ENCODE measurements around the gene CELF2.

DNA sequence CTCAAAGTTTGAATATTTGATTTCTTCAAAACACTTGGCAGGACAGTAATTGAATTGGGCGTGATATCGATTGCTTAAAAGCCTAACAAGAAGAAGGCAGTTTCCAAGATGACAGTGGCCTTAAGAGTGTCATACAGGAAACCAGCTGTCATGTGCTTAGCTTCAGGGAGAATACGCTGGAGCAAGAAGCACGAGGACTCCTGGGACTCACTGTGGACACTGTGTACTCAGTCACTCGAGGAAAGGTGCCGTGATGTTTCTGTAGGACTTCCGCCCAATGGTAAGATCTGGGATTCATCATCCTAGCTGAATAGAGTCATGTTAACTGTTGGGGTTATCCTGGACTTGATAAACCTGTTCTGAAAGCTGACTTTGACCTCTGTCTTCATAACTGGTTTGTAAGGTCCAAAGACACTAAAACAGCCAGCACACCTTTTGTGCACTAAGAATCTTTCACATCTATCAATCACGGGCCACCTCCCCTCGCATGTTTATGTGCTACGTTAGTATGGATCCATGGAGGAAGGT is 113.5 kb downstream of the CELF2 start:
- TF ChIP-seq, protein P1, sequence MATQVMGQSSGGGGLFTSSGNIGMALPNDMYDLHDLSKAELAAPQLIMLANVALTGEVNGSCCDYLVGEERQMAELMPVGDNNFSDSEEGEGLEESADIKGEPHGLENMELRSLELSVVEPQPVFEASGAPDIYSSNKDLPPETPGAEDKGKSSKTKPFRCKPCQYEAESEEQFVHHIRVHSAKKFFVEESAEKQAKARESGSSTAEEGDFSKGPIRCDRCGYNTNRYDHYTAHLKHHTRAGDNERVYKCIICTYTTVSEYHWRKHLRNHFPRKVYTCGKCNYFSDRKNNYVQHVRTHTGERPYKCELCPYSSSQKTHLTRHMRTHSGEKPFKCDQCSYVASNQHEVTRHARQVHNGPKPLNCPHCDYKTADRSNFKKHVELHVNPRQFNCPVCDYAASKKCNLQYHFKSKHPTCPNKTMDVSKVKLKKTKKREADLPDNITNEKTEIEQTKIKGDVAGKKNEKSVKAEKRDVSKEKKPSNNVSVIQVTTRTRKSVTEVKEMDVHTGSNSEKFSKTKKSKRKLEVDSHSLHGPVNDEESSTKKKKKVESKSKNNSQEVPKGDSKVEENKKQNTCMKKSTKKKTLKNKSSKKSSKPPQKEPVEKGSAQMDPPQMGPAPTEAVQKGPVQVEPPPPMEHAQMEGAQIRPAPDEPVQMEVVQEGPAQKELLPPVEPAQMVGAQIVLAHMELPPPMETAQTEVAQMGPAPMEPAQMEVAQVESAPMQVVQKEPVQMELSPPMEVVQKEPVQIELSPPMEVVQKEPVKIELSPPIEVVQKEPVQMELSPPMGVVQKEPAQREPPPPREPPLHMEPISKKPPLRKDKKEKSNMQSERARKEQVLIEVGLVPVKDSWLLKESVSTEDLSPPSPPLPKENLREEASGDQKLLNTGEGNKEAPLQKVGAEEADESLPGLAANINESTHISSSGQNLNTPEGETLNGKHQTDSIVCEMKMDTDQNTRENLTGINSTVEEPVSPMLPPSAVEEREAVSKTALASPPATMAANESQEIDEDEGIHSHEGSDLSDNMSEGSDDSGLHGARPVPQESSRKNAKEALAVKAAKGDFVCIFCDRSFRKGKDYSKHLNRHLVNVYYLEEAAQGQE (IDR thresholded peaks at IDR 0.05; ENCODE audit: insufficient read depth in 1 of 2, low read depth in 2 of 2, low read length in 2 of 2) = no peak
- TF ChIP-seq POLR2AphosphoS5 (IDR thresholded peaks at IDR 0.05; ENCODE audit: low read depth, low read length) (no peak), SIN3A (IDR thresholded peaks at IDR 0.05; ENCODE audit: borderline replicate concordance, insufficient read depth, low read length) (no peak), FOXP2 (optimal IDR thresholded peaks at IDR 0.05; ENCODE audit: borderline replicate concordance, extremely low read depth, extremely low read length, insufficient read depth) (no peak), TAF1 (IDR thresholded peaks at IDR 0.05; ENCODE audit: borderline replicate concordance, insufficient read depth, low read length) (no peak)

Data from PFSK-1 (cell line).